ENCODE measurements around the gene GPX4.
A peak's percentile ranks its signal among the peaks of the same experiment; 100 is the strongest.

The GPX4 gene

DNA sequence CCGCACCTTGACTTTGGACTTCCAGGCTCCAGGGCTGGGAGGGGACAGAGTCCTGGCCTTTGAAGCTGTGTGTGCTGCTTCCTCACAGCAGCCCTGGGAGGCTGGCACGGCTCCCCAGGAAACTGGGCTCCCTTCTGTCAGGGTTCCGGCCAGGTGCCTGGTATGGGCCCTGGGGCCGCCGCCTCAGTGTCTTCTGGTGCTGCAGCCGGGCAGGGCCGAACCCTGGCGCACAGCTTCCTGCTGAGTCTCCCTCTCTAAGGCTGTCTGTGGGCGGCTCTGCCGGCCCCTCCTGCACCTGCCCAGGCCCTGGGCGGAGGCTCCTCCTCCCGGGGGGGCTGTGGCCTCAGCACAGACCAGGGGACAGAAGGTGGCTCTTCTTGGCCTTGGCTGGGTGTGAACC is 32.4 kb downstream of the GPX4 start:
- Histone ChIP-seq H3K4me1 (ENCODE audit: control insufficient read depth in 1 of 2, insufficient read depth in 1 of 2, low read depth in 1 of 2, low read length in 1 of 2) (peaks cover 16 to 24% of the 10 kb centered on the region in 2 experiments), H3K4me3 (ENCODE audit: low read depth in 1 of 2, low read length in 1 of 2) (no peak overlapping the region), H3K36me3 (peaks cover 38% of the 10 kb centered on the region), H3K27me3 (no peaks in the 10 kb centered on the region), H3K27ac (peak overlapping the region; percentile 43), H3K9me3 (no peaks in the 10 kb centered on the region)
- TF ChIP-seq, protein P1, sequence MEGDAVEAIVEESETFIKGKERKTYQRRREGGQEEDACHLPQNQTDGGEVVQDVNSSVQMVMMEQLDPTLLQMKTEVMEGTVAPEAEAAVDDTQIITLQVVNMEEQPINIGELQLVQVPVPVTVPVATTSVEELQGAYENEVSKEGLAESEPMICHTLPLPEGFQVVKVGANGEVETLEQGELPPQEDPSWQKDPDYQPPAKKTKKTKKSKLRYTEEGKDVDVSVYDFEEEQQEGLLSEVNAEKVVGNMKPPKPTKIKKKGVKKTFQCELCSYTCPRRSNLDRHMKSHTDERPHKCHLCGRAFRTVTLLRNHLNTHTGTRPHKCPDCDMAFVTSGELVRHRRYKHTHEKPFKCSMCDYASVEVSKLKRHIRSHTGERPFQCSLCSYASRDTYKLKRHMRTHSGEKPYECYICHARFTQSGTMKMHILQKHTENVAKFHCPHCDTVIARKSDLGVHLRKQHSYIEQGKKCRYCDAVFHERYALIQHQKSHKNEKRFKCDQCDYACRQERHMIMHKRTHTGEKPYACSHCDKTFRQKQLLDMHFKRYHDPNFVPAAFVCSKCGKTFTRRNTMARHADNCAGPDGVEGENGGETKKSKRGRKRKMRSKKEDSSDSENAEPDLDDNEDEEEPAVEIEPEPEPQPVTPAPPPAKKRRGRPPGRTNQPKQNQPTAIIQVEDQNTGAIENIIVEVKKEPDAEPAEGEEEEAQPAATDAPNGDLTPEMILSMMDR (IDR thresholded peaks at IDR 0.05), result no peak

DNA sequence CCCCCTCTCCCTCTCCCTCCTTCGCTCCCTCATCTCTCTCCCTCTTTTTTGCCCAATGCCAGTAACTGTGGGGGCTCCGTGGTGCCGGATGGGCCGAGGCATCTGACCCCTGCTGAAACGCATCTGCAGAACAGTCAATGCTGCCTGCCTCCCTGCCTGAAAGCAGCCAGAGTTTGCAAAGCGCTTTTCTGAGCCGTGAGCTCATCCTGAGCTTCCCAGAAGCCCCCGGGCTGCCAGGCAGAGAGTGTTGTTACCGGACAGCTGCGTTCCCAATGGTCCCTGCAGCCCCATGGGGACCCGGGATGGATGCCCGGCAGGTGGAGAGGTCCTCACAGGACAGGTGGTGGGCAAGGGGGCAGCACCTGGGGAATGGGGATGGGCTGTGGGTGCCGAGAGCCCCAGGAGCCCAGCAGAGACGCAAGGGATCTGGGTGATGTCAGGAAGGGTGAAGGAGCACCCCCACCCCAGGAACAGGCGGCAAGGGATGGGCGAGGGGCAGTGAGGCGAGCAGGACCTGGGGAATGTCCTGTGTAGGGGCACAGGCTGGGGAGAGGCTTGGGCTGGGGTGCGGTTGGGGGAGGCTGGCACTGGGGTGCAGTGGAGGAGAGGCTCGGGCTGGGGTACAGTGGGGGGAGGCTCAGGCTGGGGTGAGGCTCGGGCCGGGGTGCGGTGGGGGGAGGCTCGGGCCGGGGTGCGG is 33.0 kb downstream of the GPX4 start:
- H3K27ac ChIP-seq, result peak overlapping the region; percentile 43

DNA sequence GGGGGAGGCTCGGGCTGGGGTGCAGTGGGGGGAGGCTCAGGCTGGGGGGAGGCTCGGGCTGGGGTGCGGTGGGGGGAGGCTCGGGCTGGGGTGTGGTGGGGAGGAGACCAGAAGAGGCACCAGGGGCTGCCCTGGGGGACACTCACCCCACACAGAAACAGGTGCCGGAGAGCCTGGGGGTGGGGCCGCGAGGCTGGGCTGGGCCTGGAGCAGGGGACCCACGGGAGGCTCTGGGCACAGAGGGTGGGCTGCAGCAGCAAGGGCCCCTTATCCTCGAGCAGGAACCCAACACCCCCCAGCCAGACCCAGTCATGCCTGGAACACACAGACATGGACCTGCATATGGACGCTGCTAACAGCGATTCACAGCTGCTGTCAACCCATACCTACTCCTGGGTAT is 34.3 kb downstream of the GPX4 start:
- Histone ChIP-seq H3K9me3 (no peaks in the 10 kb centered on the region), H3K36me3 (peaks cover 56% of the 10 kb centered on the region), H3K27me3 (no peaks in the 10 kb centered on the region), H3K27ac (no peak overlapping the region), H3K4me1 (ENCODE audit: control insufficient read depth in 1 of 2, insufficient read depth in 1 of 2, low read depth in 1 of 2, low read length in 1 of 2) (peaks cover 15% of the 10 kb centered on the region in 2 experiments), H3K4me3 (ENCODE audit: low read depth in 1 of 2, low read length in 1 of 2) (no peak overlapping the region)
- TF ChIP-seq, protein P1 (IDR thresholded peaks at IDR 0.05), result no peak

More for the DNA sequence above, 33.0 kb downstream of the GPX4 start:
- Histone ChIP-seq H3K4me1 (ENCODE audit: control insufficient read depth in 1 of 2, insufficient read depth in 1 of 2, low read depth in 1 of 2, low read length in 1 of 2) (peaks cover 15 to 24% of the 10 kb centered on the region in 2 experiments), H3K36me3 (peaks cover 42% of the 10 kb centered on the region), H3K4me3 (ENCODE audit: low read depth in 1 of 2, low read length in 1 of 2) (no peak overlapping the region), H3K9me3 (no peaks in the 10 kb centered on the region), H3K27me3 (no peaks in the 10 kb centered on the region)
- TF ChIP-seq, protein P1 (IDR thresholded peaks at IDR 0.05), result no peak

DNA sequence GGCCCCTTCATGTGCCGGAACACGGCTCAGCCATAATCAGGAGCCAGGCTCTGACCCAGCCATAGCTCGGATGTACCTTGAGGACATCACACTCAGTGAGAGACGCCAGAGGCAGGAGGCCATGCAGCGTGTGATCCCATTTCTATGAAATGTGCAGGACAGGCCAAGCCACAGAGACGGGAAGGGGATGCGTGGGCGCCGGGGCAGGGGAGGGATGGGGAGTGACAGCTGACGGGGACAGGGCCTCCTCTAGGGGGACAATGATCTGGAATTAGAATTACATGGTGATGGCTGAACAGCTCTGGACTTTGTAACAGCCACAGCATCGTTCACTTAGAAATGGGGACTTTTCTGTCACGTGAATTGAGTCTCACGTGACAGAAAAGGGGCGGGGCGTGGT is 35.3 kb downstream of the GPX4 start:
- peaks cover 65% of the 10 kb centered on the region for H3K36me3 ChIP-seq
- no peaks in the 10 kb centered on the region for H3K27me3 ChIP-seq
- no peak overlapping the region for H3K27ac ChIP-seq
- H3K9me3 ChIP-seq, result no peaks in the 10 kb centered on the region
- TF ChIP-seq, protein P1 (IDR thresholded peaks at IDR 0.05), result no peak
- no peak overlapping the region for H3K4me3 ChIP-seq (ENCODE audit: low read depth in 1 of 2, low read length in 1 of 2)
- peaks cover 5 to 9% of the 10 kb centered on the region in 2 experiments for H3K4me1 ChIP-seq (ENCODE audit: control insufficient read depth in 1 of 2, insufficient read depth in 1 of 2, low read depth in 1 of 2, low read length in 1 of 2)

DNA sequence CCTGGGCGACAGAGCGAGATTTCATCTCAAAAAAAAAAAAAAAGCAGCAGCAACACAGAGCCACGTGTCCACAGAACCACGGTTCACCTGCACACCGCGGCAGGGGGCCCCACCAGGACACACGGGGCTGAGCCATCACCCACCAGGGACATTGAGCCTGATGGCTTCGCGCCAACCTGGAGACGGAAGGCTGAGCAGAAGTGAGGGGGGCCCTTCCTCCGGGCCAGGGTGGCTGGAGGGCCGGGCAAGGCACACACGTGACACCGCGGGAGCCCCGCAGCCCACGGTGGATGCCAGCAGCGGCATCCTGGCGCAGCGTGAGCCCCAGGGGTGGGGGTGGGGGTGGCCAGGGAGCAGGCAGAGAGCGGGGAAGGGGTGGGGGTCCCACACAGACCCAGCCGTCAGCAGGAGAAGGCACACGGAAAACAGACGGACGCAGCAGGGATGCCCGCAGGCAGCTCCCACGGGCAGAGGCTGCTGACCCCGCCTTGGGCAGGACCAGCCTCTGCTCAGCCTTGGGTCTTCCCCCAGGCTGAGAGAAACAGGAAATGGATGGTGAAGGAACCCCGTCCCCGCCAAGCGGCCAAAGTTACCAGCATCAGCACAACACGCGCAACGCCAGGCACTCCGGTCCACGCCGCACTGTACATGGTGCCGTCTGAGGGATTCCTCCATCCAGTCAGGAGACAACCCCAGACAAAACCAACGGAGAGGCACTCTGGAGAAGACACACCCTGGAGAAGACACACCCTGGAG is 36.7 kb downstream of the GPX4 start:
- peaks cover 61% of the 10 kb centered on the region for H3K36me3 ChIP-seq
- no peak overlapping the region for H3K4me3 ChIP-seq (ENCODE audit: low read depth in 1 of 2, low read length in 1 of 2)
- TF ChIP-seq, protein P1 (IDR thresholded peaks at IDR 0.05), result no peak
- H3K27ac ChIP-seq, result peak overlapping the region; percentile 25
- peaks cover 0 to 4% of the 10 kb centered on the region in 2 experiments for H3K4me1 ChIP-seq (ENCODE audit: control insufficient read depth in 1 of 2, insufficient read depth in 1 of 2, low read depth in 1 of 2, low read length in 1 of 2)
- H3K9me3 ChIP-seq, result no peaks in the 10 kb centered on the region
- H3K27me3 ChIP-seq, result no peaks in the 10 kb centered on the region

All from neutrophil (primary cell).